Fibroblast of pulmonary artery (primary cell): ENCODE measurements around the gene RREB1.
A peak's percentile ranks its signal among the peaks of the same experiment; 100 is the strongest.

Source experiments
- DNase-seq: peaks from one replicate; pipeline ENCODE4 v3.0.0-alpha.2; 2010; ENCODE audit warnings: low read depth
- H3K4me3 ChIP-seq: replicated peaks from 2 replicates; pipeline ENCODE4 v1.5.1; 2011; ENCODE audit warnings: low read depth, mild to moderate bottlenecking, control low read depth, low read length, moderate library complexity
- CTCF ChIP-seq: IDR thresholded peaks from 2 replicates; pipeline ENCODE4 v1.5.1; 2011; ENCODE audit warnings: mild to moderate bottlenecking, control low read depth, low read length, inconsistent platforms; ENCODE audit errors: missing control alignments

The RREB1 gene

DNA sequence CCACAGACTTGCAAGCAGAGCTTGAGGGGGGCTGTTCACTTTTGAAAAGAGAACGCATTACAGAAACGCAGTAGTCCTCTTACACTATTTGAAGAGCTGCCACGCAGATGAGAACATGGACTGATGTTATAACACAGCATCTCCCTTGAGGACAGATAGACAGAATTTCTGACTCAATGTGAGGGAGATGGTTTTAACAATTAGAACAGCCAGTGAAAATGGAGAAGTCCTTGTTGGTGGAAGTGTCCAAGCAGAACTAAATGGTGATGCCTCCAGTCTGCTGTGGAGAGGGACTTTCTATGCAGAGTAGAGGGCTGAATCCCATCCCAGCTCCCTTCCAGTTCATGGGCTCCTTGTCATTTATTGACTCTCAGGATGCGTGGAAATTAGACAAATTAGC, 100.0 kb downstream of the RREB1 start:
- no peak overlapping the region for H3K4me3 ChIP-seq
- DNase-seq, result no peak
- no peak for TF ChIP-seq CTCF

GRCh38 chr6:7213416-7213815, 105.7 kb downstream of the RREB1 start:
- no peak for DNase-seq
- no peak overlapping the region for H3K4me3 ChIP-seq
- TF ChIP-seq CTCF, result no peak

DNA sequence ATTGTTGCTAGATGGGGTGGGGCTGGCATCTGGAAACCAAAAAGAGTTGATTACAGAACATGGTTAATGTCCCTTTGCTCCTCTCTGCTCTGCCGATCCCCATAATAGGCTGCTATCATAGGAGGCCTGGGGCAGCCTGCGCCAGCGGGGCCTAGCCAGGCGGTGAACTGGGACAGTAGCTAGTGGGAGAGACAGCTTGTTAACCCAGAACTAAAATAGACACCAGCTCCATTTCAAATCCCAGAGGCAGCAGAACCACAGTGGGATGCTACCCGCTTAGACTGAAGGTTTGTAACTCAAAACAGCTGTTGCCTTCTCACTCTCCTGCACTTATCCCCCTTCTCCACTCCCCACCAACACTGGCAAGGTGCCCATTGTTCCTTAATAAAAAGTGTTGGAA, 106.7 kb downstream of the RREB1 start:
- no peak for DNase-seq
- TF ChIP-seq CTCF, result no peak
- H3K4me3 ChIP-seq, result no peak overlapping the region

DNA sequence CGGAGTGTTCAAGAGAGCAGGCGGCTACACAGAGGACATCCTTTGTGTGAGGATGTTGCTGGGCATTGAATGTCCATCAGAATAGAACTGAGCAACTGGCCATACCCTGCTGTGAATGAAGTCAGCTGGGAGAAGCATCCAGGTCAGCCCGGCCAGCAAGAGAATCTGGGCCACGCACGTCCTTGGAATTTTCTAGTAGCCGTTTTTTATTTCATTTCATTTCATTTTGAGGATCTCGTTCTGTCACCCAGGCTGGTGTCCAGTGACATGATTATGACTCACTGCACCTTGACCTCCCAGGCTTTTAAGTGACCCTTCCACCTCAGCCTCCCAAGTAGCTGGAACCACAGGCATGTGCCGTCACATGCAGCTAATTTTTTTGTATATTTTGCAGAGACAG, 107.4 kb downstream of the RREB1 start:
- TF ChIP-seq CTCF, result no peak
- H3K4me3 ChIP-seq, result no peak overlapping the region
- DNase-seq, result no peak

GRCh38 chr6:7215798-7216231, 108.1 kb downstream of the RREB1 start:
- no peak for DNase-seq
- no peak for TF ChIP-seq CTCF
- H3K4me3 ChIP-seq, result no peak overlapping the region

DNA sequence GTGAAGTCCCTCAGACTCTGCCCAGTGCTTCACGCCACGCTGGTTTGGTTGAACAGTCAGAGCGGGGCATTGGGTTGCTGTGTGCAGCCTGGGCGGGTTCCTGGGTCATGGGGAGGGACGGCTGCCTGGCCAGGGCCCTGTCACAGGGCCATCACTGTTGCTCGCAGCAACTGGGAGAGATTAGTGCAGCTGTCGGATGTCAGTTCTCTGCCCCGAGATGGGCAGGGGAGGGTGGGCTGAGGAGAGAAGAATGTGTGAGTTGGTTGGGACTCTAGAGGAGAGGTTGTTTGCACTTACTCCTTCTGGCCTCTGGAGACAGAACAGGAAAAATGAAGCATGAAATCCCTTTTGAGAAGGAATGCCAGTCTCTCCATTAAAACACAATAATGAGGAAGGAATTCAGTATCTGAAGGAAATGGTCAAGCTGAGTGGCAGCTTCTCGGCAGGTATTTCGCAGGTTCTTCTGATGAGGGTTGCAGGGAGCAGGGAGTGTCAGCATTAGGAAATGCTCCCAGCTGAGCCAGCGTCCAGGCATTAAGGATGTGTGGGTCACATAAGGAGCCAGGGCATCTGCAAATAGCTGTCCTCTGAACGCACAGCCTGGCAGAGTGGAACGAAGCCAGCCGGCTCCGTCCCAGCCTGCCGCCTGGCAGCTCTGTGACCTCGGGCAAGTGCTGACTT, 109.3 kb downstream of the RREB1 start:
- DNase-seq, result peak; percentile 15
- TF ChIP-seq CTCF, result peak; percentile 3
- no peak overlapping the region for H3K4me3 ChIP-seq

DNA sequence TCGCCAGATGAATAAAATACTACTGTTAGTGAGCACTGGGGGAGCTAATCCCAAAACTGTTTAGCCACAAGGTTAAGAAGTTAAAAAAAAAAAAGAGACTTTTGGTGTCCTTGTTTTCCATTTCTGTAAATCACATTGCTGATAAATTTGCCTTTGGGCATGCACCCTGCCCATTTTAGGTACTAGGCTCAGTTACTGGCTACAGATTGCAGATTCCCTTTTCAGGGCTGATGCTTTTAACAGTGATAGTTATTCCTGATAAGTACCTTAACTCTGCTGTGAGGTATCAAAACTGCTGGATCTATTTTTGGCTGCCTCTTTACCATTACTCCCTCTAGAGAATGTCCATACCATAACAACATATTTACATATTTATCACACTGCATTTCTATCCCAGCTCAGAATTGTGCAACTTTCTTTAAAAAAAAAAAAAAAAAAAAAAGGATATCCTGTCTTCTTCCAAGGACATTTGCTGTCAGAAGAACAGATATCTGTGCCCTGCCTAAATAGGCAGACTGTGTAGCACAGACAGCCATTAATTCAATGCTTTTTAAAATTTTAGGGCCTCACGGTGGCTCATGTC, 110.7 kb downstream of the RREB1 start:
- no peak for TF ChIP-seq CTCF
- peak; percentile 20 for DNase-seq

More for the DNA sequence above, 110.7 kb downstream of the RREB1 start:
- no peak overlapping the region for H3K4me3 ChIP-seq
